Neuronal stem cell (in vitro differentiated cells): ENCODE data around the gene ROCK1.

Source experiments
- DNase-seq: peaks from one replicate; pipeline ENCODE4 v3.0.0-alpha.2; 2013; ENCODE audit warnings: low spot score
- H2AFZ ChIP-seq: one replicate; pipeline ENCODE4 v1.6.1; 2013; ENCODE audit warnings: mild to moderate bottlenecking, low read length, inconsistent platforms
- H2AK5ac ChIP-seq: 2 replicates; pipeline ENCODE4 v1.6.1; 2013; ENCODE audit warnings: low read depth, mild to moderate bottlenecking, inconsistent platforms, low read length, moderate library complexity, mixed read lengths
- H2BK120ac ChIP-seq: 2 replicates; pipeline ENCODE4 v1.6.1; 2013; ENCODE audit warnings: low read depth, mild to moderate bottlenecking, inconsistent platforms, low read length, moderate library complexity, mixed read lengths
- H2BK12ac ChIP-seq: one replicate; pipeline ENCODE4 v1.6.1; 2013; ENCODE audit warnings: low read length, inconsistent platforms
- H2BK15ac ChIP-seq: 2 replicates; pipeline ENCODE4 v1.6.1; 2013; ENCODE audit warnings: mild to moderate bottlenecking, low read length, inconsistent platforms, mixed read lengths
- H2BK5ac ChIP-seq: one replicate; pipeline ENCODE4 v1.6.1; 2013; ENCODE audit warnings: inconsistent platforms, mild to moderate bottlenecking, low read length, moderate library complexity
- H3K14ac ChIP-seq: one replicate; pipeline ENCODE4 v1.6.1; 2013; ENCODE audit warnings: low read length, inconsistent platforms
- H3K18ac ChIP-seq: 2 replicates; pipeline ENCODE4 v1.6.1; 2013; ENCODE audit warnings: low read length, inconsistent platforms
- H3K23ac ChIP-seq: 2 replicates; pipeline ENCODE4 v1.6.1; 2013; ENCODE audit warnings: low read depth, mild to moderate bottlenecking, mixed read lengths, low read length, inconsistent platforms; ENCODE audit not compliant: poor library complexity
- H3K27ac ChIP-seq: replicated peaks from 3 replicates; pipeline ENCODE4 v1.5.1; 2013; ENCODE audit warnings: low read length, inconsistent platforms
- H3K27me3 ChIP-seq, 3 experiments: 2 replicates each; pipeline ENCODE4 v1.6.1; 2013; ENCODE audit warnings: low read length in 3 of 3, mild to moderate bottlenecking in 2 of 3, inconsistent platforms in 1 of 3, low read depth in 1 of 3, mixed read lengths in 1 of 3, moderate library complexity in 1 of 3; ENCODE audit not compliant: control insufficient read depth in 3 of 3, insufficient read depth in 3 of 3
- H3K36me3 ChIP-seq, 2 donors: replicated peaks in 1 of 2; 2 replicates each; pipeline ENCODE4 v1.6.1; 2013; ENCODE audit warnings: low read length in 2 of 2; ENCODE audit not compliant: control insufficient read depth in 2 of 2, insufficient read depth in 2 of 2
- H3K4ac ChIP-seq: 2 replicates; pipeline ENCODE4 v1.6.1; 2013; ENCODE audit warnings: inconsistent platforms, mild to moderate bottlenecking, low read length, moderate library complexity
- H3K4me1 ChIP-seq, 2 donors: 1 replicate in 1 of 2; 2 replicates in 1 of 2; pipeline ENCODE4 v1.6.1; 2013; ENCODE audit warnings: low read length in 2 of 2, low read depth in 1 of 2; ENCODE audit not compliant: control insufficient read depth in 2 of 2, insufficient read depth in 1 of 2
- H3K4me2 ChIP-seq: one replicate; pipeline ENCODE4 v1.6.1; 2013; ENCODE audit warnings: mild to moderate bottlenecking, low read length, inconsistent platforms; ENCODE audit not compliant: insufficient read depth, poor library complexity, severe bottlenecking
- H3K4me3 ChIP-seq, 2 donors: 2 replicates each; pipeline ENCODE4 v1.5.1; 2013; ENCODE audit warnings: low read length in 2 of 2, mild to moderate bottlenecking in 2 of 2, inconsistent platforms in 1 of 2, moderate library complexity in 1 of 2
- H3K79me1 ChIP-seq: one replicate; pipeline ENCODE4 v1.6.1; 2013; ENCODE audit warnings: low read depth, mild to moderate bottlenecking, inconsistent platforms, low read length, moderate library complexity
- H3K9ac ChIP-seq: one replicate; pipeline ENCODE4 v1.6.1; 2013; ENCODE audit warnings: mild to moderate bottlenecking, low read depth, low read length, inconsistent platforms; ENCODE audit not compliant: poor library complexity
- H3K9me3 ChIP-seq, 2 donors: replicated peaks in 1 of 2; 2 replicates each; pipeline versions ENCODE3 to v1.6.1; 2013; ENCODE audit warnings: low read length in 2 of 2, mild to moderate bottlenecking in 2 of 2, inconsistent platforms in 1 of 2, low read depth in 1 of 2, mixed read lengths in 1 of 2, moderate library complexity in 1 of 2; ENCODE audit not compliant: control insufficient read depth in 2 of 2, insufficient read depth in 1 of 2
- H4K8ac ChIP-seq: one replicate; pipeline ENCODE4 v1.6.1; 2013; ENCODE audit warnings: low read depth, mild to moderate bottlenecking, inconsistent platforms, low read length, moderate library complexity
- H4K91ac ChIP-seq: one replicate; pipeline ENCODE4 v1.6.1; 2013; ENCODE audit warnings: low read length, low read depth, mild to moderate bottlenecking, inconsistent platforms; ENCODE audit not compliant: poor library complexity
- WGBS, 2 donors: extraction: QIAGEN DNeasy Blood & Tissue Kit; methylation state at CpG; one replicate each; pipeline ENCODE4 v1.1.7; 2013; ENCODE audit warnings: missing lambda C conversion rate in 2 of 2, mixed read lengths in 1 of 2; ENCODE audit not compliant: insufficient read length in 2 of 2, insufficient replicate concordance in 1 of 2; ENCODE audit errors: extremely low coverage in 2 of 2; 5-methylcytosine and 5-hydroxymethylcytosine counted together

The ROCK1 gene

GRCh38 chr18:21083017-21083416, 28.6 kb downstream of the ROCK1 start:
- no peak overlapping the region for H2BK5ac ChIP-seq
- H2BK15ac ChIP-seq = no peak overlapping the region
- no peak overlapping the region for H3K4me2 ChIP-seq
- no peak overlapping the region for H3K4ac ChIP-seq
- no peak overlapping the region for H3K14ac ChIP-seq
- H3K79me1 ChIP-seq = peaks cover 2% of the 10 kb centered on the region
- H2AK5ac ChIP-seq = no peak overlapping the region
- H2AFZ ChIP-seq = no peak overlapping the region
- H3K36me3 ChIP-seq = no peaks in the 10 kb centered on the region
- H3K23ac ChIP-seq = no peak overlapping the region
- no peak for DNase-seq
- peaks cover 6 to 29% of the 10 kb centered on the region in 2 donors for H3K9me3 ChIP-seq
- H3K9ac ChIP-seq = no peak overlapping the region
- no peak overlapping the region for H4K8ac ChIP-seq
- H2BK120ac ChIP-seq = no peak overlapping the region
- no peak overlapping the region for H2BK12ac ChIP-seq
- no peaks in the 10 kb centered on the region for H3K27me3 ChIP-seq
- H3K4me1 ChIP-seq = no peaks in the 10 kb centered on the region
- H3K18ac ChIP-seq = no peak overlapping the region
- no peak overlapping the region for H3K27ac ChIP-seq
- H3K4me3 ChIP-seq = no peak overlapping the region
- H4K91ac ChIP-seq = no peak overlapping the region

DNA sequence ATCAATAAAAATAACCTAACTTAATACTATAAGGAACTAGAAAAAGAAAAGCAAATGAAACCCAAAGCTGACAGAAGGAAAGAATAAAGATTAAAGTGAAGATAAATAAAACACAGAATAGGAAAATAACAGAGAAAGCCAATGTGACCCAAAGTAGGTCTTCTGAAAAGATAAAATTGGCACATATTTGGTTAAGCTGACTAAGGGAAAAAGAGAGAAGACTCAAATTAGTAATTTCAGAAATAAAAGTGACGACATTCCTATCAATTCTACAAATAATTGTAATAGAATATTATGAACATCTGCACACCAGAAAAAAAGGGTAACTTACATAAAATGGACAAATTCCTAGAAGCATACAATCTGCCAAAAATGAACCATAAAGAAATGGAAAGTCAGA, 30.2 kb downstream of the ROCK1 start:
- Histone ChIP-seq H3K4me3 (no peak overlapping the region), H3K4ac (no peak overlapping the region), H2BK120ac (no peak overlapping the region), H3K23ac (no peak overlapping the region), H4K91ac (no peak overlapping the region), H3K27ac (no peak overlapping the region), H4K8ac (no peak overlapping the region), H3K14ac (no peak overlapping the region), H2BK5ac (no peak overlapping the region), H3K4me2 (no peak overlapping the region), H3K27me3 (no peaks in the 10 kb centered on the region), H3K18ac (no peak overlapping the region), H3K79me1 (peaks cover 2% of the 10 kb centered on the region), H2BK12ac (no peak overlapping the region), H3K9ac (no peak overlapping the region), H3K36me3 (no peaks in the 10 kb centered on the region), H3K4me1 (no peaks in the 10 kb centered on the region), H2AFZ (no peak overlapping the region), H3K9me3 (peaks cover 6 to 26% of the 10 kb centered on the region in 2 donors), H2BK15ac (no peak overlapping the region), H2AK5ac (no peak overlapping the region)
- DNase-seq = no peak
- no CpG with 5 or more reads among the region's 1 CpG for WGBS, 2 donors

GRCh38 chr18:21080576-21080975, 31.0 kb downstream of the ROCK1 start:
- no peak for DNase-seq
- no peak overlapping the region for H3K4ac ChIP-seq
- no peak overlapping the region for H2AK5ac ChIP-seq
- H3K14ac ChIP-seq = no peak overlapping the region
- no peak overlapping the region for H3K18ac ChIP-seq
- no peak overlapping the region for H3K23ac ChIP-seq
- H2BK5ac ChIP-seq = no peak overlapping the region
- H3K27ac ChIP-seq = no peak overlapping the region
- H2BK120ac ChIP-seq = no peak overlapping the region
- H3K9ac ChIP-seq = no peak overlapping the region
- no peak overlapping the region for H2BK15ac ChIP-seq
- no peak overlapping the region for H4K91ac ChIP-seq
- no peak overlapping the region for H2AFZ ChIP-seq
- no peak overlapping the region for H4K8ac ChIP-seq
- no peaks in the 10 kb centered on the region for H3K27me3 ChIP-seq
- no peak overlapping the region for H3K4me3 ChIP-seq
- H3K4me2 ChIP-seq = no peak overlapping the region
- H3K4me1 ChIP-seq = no peaks in the 10 kb centered on the region
- H2BK12ac ChIP-seq = no peak overlapping the region
- WGBS, 2 donors = no CpG with 5 or more reads among the region's 1 CpG
- H3K9me3 ChIP-seq = peaks cover 6 to 26% of the 10 kb centered on the region in 2 donors
- no peaks in the 10 kb centered on the region for H3K36me3 ChIP-seq
- peaks cover 2% of the 10 kb centered on the region for H3K79me1 ChIP-seq

- H3K14ac ChIP-seq = no peak overlapping the region
- no CpG with 5 or more reads among the region's 3 CpGs for WGBS, 2 donors
- H3K27me3 ChIP-seq = no peaks in the 10 kb centered on the region
- no peak overlapping the region for H2AFZ ChIP-seq
- no peak overlapping the region for H2AK5ac ChIP-seq
- no peak overlapping the region for H3K18ac ChIP-seq
- no peak overlapping the region for H3K23ac ChIP-seq
- no peak overlapping the region for H4K8ac ChIP-seq
- H2BK15ac ChIP-seq = no peak overlapping the region
- H2BK120ac ChIP-seq = no peak overlapping the region
- H3K4me1 ChIP-seq = no peaks in the 10 kb centered on the region
- no peak overlapping the region for H3K4me2 ChIP-seq
- H3K79me1 ChIP-seq = no peaks in the 10 kb centered on the region
- no peak overlapping the region for H4K91ac ChIP-seq
- no peaks in the 10 kb centered on the region for H3K9me3 ChIP-seq
- no peaks in the 10 kb centered on the region for H3K36me3 ChIP-seq
- no peak overlapping the region for H2BK5ac ChIP-seq
- no peak overlapping the region for H3K9ac ChIP-seq
- no peak for DNase-seq
- H3K4me3 ChIP-seq = no peak overlapping the region
- no peak overlapping the region for H3K27ac ChIP-seq
- no peak overlapping the region for H2BK12ac ChIP-seq
- H3K4ac ChIP-seq = no peak overlapping the region
Measured at GRCh38 chr18:21074336-21075323, 37.0 kb downstream of the ROCK1 start.
